KMS-11 (cell line): ENCODE data around the gene TBC1D4.
"Not testable (repeated sequence)": the region's sequence is repeated elsewhere in the genome, so short reads cannot be mapped to it uniquely, and the experiment has no call there.

Source experiments
- H2AFZ ChIP-seq: fragments of 200-600 bp; sonication (generic); 2 replicates; pipeline ENCODE4 v1.6.1; 2016; ENCODE audit warnings: antibody characterized with exemption, mixed run types, low read depth
- H3K27ac ChIP-seq: fragments of 200-600 bp; sonication (generic); 2 replicates; pipeline ENCODE4 v1.6.1; 2016; ENCODE audit warnings: mild to moderate bottlenecking, mixed run types
- H3K27me3 ChIP-seq: fragments of 200-600 bp; sonication (generic); 2 replicates; pipeline ENCODE4 v1.6.1; 2017; ENCODE audit warnings: mild to moderate bottlenecking, low read depth, mixed run types, moderate library complexity; ENCODE audit not compliant: insufficient read depth
- H3K36me3 ChIP-seq: fragments of 200-600 bp; sonication (generic); 2 replicates; pipeline ENCODE4 v1.6.1; 2017; ENCODE audit warnings: mild to moderate bottlenecking, mixed run types; ENCODE audit not compliant: insufficient read depth
- H3K4me1 ChIP-seq: fragments of 200-600 bp; sonication (generic); 2 replicates; pipeline ENCODE4 v1.6.1; 2016; ENCODE audit warnings: mild to moderate bottlenecking, low read depth, mixed run types; ENCODE audit not compliant: poor library complexity, severe bottlenecking
- H3K4me2 ChIP-seq: fragments of 200-600 bp; sonication (generic); 2 replicates; pipeline ENCODE4 v1.7.0; 2016; ENCODE audit warnings: mild to moderate bottlenecking, mixed run types
- H3K4me3 ChIP-seq: fragments of 200-600 bp; sonication (generic); IDR thresholded peaks from 2 replicates; pipeline ENCODE4 v1.6.1; 2017; ENCODE audit warnings: low read depth, low read length, mixed read lengths; ENCODE audit not compliant: insufficient read depth
- H3K79me2 ChIP-seq: fragments of 200-600 bp; sonication (generic); 2 replicates; pipeline ENCODE4 v1.6.1; 2016; ENCODE audit warnings: low read depth, mixed run types; ENCODE audit not compliant: insufficient read depth
- H3K9ac ChIP-seq: fragments of 200-600 bp; sonication (generic); 2 replicates; pipeline ENCODE4 v1.6.1; 2016; ENCODE audit warnings: mild to moderate bottlenecking, mixed run types
- H4K20me1 ChIP-seq: fragments of 200-600 bp; sonication (generic); 2 replicates; pipeline ENCODE4 v1.6.1; 2016; ENCODE audit warnings: mild to moderate bottlenecking, mixed run types; ENCODE audit not compliant: insufficient read depth
- TF ChIP-seq, protein P1 (sequence below): fragments of 200-600 bp; sonication (generic); conservative IDR thresholded peaks from 2 replicates; pipeline ENCODE4 v1.6.1; 2017; ENCODE audit warnings: low read depth, mild to moderate bottlenecking, antibody characterized with exemption, low read length, moderate library complexity, mixed read lengths

Gene TBC1D4

DNA sequence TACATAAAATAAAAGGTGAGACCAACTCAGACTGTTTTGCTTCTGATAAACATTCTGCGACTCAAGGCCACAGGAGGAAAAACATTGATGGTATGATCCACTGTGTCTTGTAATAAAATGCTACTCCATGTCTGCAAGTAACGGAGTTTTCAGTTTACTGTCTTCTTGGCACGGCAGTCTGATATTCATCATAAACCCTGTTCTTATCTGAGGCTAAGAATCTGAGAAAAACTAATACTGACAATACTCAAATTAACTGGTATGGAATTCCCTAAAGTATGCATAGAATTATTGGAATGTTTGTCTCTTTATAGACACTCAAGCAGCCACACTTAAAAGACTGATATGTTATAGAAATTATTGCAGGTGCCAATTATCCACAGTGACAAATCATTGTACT, 125.5 kb downstream of the TBC1D4 start:
- Histone ChIP-seq H3K36me3 (no peaks in the 10 kb centered on the region), H4K20me1 (no peaks in the 10 kb centered on the region), H3K4me3 (no peak overlapping the region), H3K9ac (no peak overlapping the region), H3K27ac (no peak overlapping the region), H3K4me2 (no peak overlapping the region), H3K79me2 (no peaks in the 10 kb centered on the region), H3K27me3 (no peaks in the 10 kb centered on the region), H2AFZ (no peak overlapping the region), H3K4me1 (peaks cover 38% of the 10 kb centered on the region)
- TF ChIP-seq, protein P1, sequence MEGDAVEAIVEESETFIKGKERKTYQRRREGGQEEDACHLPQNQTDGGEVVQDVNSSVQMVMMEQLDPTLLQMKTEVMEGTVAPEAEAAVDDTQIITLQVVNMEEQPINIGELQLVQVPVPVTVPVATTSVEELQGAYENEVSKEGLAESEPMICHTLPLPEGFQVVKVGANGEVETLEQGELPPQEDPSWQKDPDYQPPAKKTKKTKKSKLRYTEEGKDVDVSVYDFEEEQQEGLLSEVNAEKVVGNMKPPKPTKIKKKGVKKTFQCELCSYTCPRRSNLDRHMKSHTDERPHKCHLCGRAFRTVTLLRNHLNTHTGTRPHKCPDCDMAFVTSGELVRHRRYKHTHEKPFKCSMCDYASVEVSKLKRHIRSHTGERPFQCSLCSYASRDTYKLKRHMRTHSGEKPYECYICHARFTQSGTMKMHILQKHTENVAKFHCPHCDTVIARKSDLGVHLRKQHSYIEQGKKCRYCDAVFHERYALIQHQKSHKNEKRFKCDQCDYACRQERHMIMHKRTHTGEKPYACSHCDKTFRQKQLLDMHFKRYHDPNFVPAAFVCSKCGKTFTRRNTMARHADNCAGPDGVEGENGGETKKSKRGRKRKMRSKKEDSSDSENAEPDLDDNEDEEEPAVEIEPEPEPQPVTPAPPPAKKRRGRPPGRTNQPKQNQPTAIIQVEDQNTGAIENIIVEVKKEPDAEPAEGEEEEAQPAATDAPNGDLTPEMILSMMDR, result no peak

DNA sequence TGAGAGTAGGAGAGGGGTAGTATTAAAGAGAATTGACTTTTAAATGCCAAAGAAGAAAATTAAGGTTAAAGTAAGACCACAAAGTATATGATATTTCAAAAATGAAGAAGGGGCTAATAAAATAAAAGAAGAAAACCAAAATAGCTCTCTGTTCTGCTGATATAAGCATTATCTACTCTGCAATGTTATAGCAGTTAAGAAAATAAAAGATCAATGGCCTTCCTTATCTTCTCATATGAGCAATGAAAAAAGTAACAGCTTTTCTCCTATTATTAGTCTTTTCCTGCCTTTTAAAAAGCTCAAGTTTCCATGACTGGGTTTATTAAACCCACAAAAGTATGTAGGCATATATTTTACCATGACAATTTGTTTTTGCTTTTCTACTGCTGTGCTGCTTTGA, 126.4 kb downstream of the TBC1D4 start:
- H3K79me2 ChIP-seq, result no peaks in the 10 kb centered on the region
- no peaks in the 10 kb centered on the region for H3K36me3 ChIP-seq
- H3K27ac ChIP-seq, result no peak overlapping the region
- H3K4me3 ChIP-seq, result no peak overlapping the region
- H3K4me2 ChIP-seq, result no peak overlapping the region
- no peaks in the 10 kb centered on the region for H3K27me3 ChIP-seq
- H3K4me1 ChIP-seq, result peaks cover 38% of the 10 kb centered on the region
- H2AFZ ChIP-seq, result no peak overlapping the region
- TF ChIP-seq, protein P1, result no peak
- no peaks in the 10 kb centered on the region for H4K20me1 ChIP-seq
- no peak overlapping the region for H3K9ac ChIP-seq

DNA sequence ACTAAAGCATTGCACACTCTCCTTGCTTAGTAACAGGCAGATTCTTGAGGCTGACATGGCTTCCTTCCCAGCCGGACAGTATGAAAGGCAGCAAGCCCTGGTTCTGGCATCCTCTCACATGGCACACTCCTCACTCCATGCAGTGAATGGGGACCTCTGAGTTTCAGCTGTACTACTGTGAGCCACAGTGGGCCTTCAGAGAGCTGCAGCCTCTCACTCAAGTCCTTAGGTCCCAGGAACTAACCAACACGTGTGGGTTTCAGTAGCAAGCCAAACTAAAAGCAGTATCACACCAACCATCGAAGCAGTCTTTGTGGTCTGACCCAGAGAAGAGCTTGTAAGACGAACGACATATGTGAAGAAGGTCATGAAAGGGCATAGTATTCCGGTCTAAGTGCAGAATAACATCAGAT, 128.2 kb downstream of the TBC1D4 start:
- Histone ChIP-seq H3K4me1 (peaks cover 38% of the 10 kb centered on the region), H3K36me3 (no peaks in the 10 kb centered on the region), H4K20me1 (no peaks in the 10 kb centered on the region), H3K79me2 (no peaks in the 10 kb centered on the region), H3K27me3 (no peaks in the 10 kb centered on the region), H3K27ac (peak overlapping the region; percentile 14; the same call in 1 of the 2 replicates), H3K9ac (no peak overlapping the region), H3K4me3 (no peak overlapping the region), H3K4me2 (peak overlapping the region; percentile 41; the same call in 1 of the 2 replicates), H2AFZ (no peak overlapping the region)
- TF ChIP-seq, protein P1, result no peak

DNA sequence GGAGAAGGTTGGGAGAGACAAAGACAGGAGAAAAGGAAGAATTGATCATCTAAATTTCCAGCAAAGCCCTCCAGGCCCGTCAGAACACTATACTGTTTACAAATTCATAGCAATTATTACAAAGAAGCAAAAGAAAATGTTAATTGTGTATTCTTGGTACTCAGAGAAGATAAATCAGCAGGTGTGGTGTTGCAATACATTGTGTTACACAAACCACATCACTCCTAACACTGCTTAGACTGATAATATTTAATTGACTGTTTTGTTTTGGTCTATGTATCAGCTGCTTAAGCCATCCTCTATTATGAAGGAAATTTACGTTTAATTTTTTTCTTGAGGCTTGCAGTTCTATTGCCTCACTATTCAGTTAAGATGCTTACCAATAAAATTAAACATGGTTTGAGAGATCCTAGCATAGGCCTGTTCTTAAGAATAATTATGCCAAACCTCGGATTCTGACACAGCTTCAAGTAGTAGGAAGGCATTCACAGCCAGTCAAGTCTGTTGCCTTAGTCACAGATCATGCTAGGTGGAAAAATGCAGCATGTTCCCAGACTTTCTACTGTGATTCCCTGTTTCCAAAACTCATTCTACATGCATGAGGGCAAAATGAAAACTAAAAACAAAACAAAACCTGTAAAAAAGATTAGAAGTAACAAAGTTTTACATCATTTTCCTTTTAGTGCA, 129.2 kb downstream of the TBC1D4 start:
- Histone ChIP-seq H3K4me3 (no peak overlapping the region), H3K4me1 (peaks cover 33% of the 10 kb centered on the region), H3K27me3 (no peaks in the 10 kb centered on the region), H3K79me2 (no peaks in the 10 kb centered on the region), H3K4me2 (peak overlapping the region; percentile 41; the same call in 1 of the 2 replicates), H2AFZ (no peak overlapping the region), H3K9ac (no peak overlapping the region), H4K20me1 (no peaks in the 10 kb centered on the region), H3K36me3 (no peaks in the 10 kb centered on the region), H3K27ac (no peak overlapping the region)
- TF ChIP-seq, protein P1, result no peak

DNA sequence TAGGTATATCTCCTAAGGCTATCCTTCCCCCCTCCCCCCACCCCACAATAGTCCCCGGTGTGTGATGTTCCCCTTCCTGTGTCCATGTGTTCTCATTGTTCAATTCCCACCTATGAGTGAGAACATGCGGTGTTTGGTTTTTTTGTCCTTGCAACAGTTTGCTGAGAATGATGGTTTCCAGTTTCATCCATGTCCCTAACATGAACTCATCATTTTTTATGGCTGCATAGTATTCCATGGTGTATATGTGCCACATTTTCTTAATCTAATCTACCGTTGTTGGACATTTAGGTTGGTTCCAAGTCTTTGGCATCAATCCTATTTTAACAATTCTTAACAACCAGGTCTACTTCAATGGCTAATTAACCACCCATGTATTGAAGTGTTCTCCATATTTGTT, 130.4 kb downstream of the TBC1D4 start:
- not testable (repeated sequence) for H3K4me2 ChIP-seq, H3K9ac ChIP-seq, H4K20me1 ChIP-seq, H3K79me2 ChIP-seq, H2AFZ ChIP-seq, H3K27ac ChIP-seq, H3K36me3 ChIP-seq, H3K27me3 ChIP-seq, H3K4me3 ChIP-seq
- H3K4me1 ChIP-seq, result peaks cover 33% of the 10 kb centered on the region
